22Rv1 (cell line): Measurements from ENCODE around the gene PADI4.

Experiments used
- H3K27ac ChIP-seq: fragments of 450-650 bp; 2 replicates; pipeline ENCODE4 v1.5.1; 2017
- ZFX ChIP-seq: fragments of 450-650 bp; IDR thresholded peaks from 2 replicates; pipeline ENCODE4 v1.6.1; 2017; ENCODE audit warnings: antibody characterized with exemption, borderline replicate concordance
- TF ChIP-seq, protein P1 (sequence below): fragments of 450-650 bp; IDR thresholded peaks from 2 replicates; pipeline ENCODE4 v1.5.1; 2017; ENCODE audit warnings: mild to moderate bottlenecking

The PADI4 gene

DNA sequence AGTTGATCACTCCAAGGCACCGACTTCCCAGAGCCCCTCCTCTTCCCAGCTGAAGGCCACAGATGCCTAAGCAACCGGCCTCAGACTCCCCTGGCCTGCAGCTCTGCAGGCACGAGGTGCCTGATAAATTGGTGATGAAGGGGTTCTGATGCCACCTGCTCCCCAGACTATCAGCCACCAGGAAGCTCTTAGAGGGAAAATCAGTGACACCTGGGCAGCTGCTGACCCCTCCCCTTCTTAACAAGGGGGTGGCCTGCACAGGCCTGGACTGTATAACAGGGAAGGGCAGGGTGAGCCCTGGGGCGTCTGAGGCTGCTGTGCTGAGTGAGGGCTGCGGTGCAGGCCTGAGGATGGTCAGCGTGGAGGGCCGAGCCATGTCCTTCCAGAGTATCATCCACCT lies 63.9 kb downstream of the PADI4 start, which contains the start of gene PADI6:
TSS of gene PADI6 (plus strand) at position 301 of the 400 bp plus-strand sequence. CDS start at position 351, 50 bp downstream.
- H3K27ac ChIP-seq = no peak within 1 kb of the TSS
- TF ChIP-seq, protein P1, sequence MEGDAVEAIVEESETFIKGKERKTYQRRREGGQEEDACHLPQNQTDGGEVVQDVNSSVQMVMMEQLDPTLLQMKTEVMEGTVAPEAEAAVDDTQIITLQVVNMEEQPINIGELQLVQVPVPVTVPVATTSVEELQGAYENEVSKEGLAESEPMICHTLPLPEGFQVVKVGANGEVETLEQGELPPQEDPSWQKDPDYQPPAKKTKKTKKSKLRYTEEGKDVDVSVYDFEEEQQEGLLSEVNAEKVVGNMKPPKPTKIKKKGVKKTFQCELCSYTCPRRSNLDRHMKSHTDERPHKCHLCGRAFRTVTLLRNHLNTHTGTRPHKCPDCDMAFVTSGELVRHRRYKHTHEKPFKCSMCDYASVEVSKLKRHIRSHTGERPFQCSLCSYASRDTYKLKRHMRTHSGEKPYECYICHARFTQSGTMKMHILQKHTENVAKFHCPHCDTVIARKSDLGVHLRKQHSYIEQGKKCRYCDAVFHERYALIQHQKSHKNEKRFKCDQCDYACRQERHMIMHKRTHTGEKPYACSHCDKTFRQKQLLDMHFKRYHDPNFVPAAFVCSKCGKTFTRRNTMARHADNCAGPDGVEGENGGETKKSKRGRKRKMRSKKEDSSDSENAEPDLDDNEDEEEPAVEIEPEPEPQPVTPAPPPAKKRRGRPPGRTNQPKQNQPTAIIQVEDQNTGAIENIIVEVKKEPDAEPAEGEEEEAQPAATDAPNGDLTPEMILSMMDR = no peak
- no peak for TF ChIP-seq ZFX

DNA sequence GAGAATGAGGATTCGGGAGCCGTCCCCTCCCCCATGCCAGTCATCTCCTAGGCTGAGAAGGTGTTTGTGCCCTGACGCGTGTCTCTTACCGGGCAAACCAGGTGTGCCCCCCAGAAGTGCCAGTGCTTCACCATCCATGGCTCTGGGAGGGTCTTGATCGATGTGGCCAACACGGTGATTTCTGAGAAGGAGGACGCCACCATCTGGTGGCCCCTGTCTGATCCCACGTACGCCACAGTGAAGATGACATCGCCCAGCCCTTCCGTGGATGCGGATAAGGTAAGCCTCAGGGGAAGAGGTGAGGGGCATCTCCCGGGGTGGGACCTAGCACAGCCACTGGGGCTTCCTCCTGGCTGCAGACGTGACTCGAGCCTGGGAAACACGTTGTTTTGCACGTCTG lies 65.0 kb downstream of the PADI4 start:
- TF ChIP-seq, protein P1 = no peak
- no peak for TF ChIP-seq ZFX

DNA sequence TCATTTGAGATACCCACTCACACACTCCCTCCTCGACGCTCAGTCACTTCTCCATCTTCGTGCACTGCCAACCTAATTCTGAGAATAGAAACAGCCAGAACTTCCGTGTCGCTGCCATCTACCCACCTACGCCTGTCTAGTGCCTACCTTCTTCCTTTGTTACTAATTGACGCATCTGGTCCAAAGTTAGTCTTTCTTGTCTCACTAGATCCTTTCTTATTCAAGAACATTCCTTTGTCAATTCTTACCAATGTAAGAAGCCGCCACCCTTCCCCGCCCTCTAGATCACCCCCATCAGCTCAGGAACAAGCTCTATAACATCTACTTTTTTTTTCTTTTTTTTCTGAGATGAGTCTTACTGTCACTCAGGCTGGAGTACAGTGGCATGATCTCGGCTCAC lies 67.7 kb downstream of the PADI4 start:
- TF ChIP-seq ZFX = no peak
- TF ChIP-seq, protein P1 = no peak
- no peak overlapping the region for H3K27ac ChIP-seq

More for the DNA sequence above, 65.0 kb downstream of the PADI4 start:
- H3K27ac ChIP-seq = no peak overlapping the region

DNA sequence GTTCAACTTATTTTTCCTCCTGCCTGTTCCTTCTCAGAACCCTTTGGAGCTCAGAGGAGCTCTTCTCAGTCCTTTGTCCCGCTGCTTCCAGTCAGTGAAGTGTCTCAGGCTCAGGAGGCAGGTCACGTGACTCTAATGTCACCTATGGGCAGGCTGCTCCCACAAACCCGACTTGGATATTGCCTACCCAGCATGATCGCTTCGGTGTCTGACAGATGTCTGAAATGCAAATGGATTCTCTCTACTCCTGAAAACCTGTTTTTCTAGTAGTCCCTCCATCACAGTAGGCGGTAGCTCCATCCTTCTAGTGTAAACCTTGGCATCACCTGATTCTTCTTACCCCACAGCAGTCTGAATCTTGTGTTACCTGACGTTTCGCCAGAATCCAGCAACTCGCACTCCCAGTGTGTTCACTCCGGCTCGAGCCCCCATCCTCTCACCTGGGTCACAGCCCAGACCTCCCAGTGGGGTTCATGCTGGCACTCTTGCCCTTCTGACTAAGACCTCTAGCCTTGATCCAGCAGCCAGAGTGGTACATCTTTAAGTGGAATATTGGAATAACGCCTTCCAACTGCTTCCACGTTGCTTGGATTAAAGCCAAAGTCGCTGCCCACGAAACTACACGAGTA lies 69.4 kb downstream of the PADI4 start:
- H3K27ac ChIP-seq = no peak overlapping the region
- TF ChIP-seq ZFX = no peak
- TF ChIP-seq, protein P1 = no peak

DNA sequence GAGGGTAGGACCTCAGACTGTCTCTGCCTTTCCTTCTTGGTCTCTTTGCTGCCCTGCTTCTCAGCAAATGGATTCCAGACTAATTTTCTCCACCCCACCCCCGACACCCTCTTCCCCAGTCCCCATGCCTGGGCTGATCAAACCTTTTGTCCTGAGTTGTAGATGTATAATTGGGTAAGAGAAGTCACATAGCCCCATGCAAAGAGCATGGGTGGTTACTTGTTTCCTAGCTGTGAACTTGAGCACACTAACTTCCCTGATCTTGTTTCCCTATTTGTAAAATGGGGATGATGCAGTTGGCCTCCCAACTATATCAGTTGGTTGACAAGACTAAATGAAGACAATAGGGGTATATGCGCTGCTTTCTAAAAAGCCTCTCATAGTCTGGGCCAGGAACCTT lies 73.2 kb downstream of the PADI4 start:
- TF ChIP-seq ZFX = no peak
- TF ChIP-seq, protein P1 = no peak

DNA sequence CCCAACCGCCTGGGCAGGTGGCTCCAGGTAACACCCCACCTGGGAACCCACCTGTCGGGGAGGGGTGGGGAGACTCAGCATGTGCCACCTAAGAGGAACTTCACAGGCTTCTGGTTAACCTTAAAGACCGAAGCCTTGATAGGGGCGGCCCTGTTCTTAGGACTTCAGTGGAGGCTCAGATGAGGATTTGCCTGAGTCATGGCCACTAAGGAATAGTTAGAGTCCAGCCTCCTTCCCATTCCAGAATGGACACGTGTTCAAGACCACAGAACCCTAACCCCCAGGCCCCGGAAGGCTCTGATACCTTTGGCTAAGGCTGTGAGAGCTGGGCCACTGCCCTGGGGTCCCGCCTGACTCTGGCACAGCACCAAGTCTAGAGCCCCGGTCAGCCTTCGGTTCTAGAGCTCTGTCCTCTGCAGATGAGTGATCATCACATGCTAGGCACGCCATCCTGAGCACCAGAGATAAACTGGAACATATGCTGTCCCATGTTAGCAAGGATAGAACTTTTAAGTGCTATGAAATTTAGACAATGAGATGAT lies 84.3 kb downstream of the PADI4 start:
- TF ChIP-seq, protein P1 = no peak
- TF ChIP-seq ZFX = no peak
- no peak overlapping the region for H3K27ac ChIP-seq

More for the DNA sequence above, 73.2 kb downstream of the PADI4 start:
- no peak overlapping the region for H3K27ac ChIP-seq

DNA sequence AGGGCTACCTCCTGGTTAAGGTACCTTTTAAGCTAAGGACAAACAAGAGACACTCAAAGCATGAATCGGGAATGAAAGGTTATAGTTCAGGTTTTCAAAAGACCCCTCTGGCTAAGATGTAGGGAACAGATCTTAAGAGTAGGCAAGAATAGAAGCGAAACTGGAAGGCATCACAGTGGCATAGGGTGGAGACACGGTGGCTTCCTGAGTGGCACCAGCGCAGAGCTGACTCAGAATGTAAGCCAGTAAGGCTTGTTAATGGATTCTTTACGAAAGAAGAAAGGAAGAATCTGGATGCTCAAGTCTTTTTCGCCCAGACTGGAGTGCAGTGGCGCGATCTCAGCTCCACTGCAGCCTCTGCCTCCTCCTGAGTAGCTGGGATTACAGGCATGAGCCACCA lies 85.2 kb downstream of the PADI4 start:
- TF ChIP-seq, protein P1 = no peak
- TF ChIP-seq ZFX = no peak
- H3K27ac ChIP-seq = no peak overlapping the region
